ENCODE measurements around the gene ADCK1.

DNA sequence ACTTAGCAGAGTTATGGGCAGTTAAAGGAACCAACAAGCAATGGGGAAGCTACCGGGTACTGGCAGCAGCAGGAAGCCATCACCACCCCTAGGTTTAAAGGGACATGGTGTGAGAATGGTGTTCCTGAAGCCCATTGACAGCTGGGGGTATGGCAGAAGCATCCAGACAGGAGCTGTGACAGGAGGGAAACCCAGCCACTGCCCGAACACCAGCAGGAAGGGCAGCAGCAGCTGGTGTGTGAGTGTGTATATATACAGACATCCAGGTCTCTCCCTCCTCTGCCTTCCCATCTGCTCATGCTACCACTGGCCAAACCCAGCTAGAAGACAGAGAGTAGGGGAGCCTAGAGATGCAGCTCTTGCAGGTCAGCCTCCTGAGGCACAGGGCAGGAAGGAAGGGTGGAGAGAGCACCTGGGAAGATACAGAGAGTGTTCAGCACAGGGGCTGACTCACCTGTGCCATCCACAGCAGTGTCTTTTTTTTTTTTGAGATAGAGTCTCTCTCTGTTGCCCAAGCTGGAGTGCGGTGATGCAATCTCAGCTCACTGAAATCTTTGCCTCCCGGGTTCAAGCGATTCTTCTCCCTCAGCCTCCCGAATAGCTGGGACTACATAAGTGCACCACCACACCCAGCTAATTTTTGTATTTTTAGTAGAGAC is 9.2 kb upstream of the ADCK1 start:
- TF ChIP-seq, protein P1, sequence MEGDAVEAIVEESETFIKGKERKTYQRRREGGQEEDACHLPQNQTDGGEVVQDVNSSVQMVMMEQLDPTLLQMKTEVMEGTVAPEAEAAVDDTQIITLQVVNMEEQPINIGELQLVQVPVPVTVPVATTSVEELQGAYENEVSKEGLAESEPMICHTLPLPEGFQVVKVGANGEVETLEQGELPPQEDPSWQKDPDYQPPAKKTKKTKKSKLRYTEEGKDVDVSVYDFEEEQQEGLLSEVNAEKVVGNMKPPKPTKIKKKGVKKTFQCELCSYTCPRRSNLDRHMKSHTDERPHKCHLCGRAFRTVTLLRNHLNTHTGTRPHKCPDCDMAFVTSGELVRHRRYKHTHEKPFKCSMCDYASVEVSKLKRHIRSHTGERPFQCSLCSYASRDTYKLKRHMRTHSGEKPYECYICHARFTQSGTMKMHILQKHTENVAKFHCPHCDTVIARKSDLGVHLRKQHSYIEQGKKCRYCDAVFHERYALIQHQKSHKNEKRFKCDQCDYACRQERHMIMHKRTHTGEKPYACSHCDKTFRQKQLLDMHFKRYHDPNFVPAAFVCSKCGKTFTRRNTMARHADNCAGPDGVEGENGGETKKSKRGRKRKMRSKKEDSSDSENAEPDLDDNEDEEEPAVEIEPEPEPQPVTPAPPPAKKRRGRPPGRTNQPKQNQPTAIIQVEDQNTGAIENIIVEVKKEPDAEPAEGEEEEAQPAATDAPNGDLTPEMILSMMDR (IDR thresholded peaks at IDR 0.05; ENCODE audit: insufficient read depth, low read length, poor library complexity, severe bottlenecking): no peak
- no peak for TF ChIP-seq EZH2phosphoT487 (conservative IDR thresholded peaks at IDR 0.05; ENCODE audit: low read length)
